Loucy (cell line): ENCODE measurements around the gene TTC39B.

ENCODE experiments used
- H2AFZ ChIP-seq: fragments of 200-600 bp; sonication (generic); 2 replicates; pipeline ENCODE4 v1.6.0; 2016; ENCODE audit warnings: antibody characterized with exemption, mild to moderate bottlenecking, low read length, moderate library complexity
- H3F3A ChIP-seq: fragments of 200-600 bp; 2 replicates; pipeline ENCODE4 v1.6.0; 2016; ENCODE audit warnings: antibody characterized with exemption, low read depth, mild to moderate bottlenecking
- H3K27me3 ChIP-seq: fragments of 200-600 bp; sonication (generic); 2 replicates; pipeline ENCODE4 v1.6.1; 2014; ENCODE audit warnings: low read length, mild to moderate bottlenecking; ENCODE audit not compliant: insufficient read depth, poor library complexity, severe bottlenecking
- H3K36me3 ChIP-seq: fragments of 200-600 bp; sonication (generic); 2 replicates; pipeline ENCODE4 v1.6.1; 2016; ENCODE audit warnings: low read length; ENCODE audit not compliant: insufficient read depth
- H3K4me1 ChIP-seq: fragments of 200-600 bp; sonication (generic); 2 replicates; pipeline ENCODE4 v1.5.1; 2014; ENCODE audit warnings: low read length, mild to moderate bottlenecking; ENCODE audit not compliant: insufficient read depth, poor library complexity, severe bottlenecking
- H3K4me2 ChIP-seq: fragments of 200-600 bp; sonication (generic); 2 replicates; pipeline ENCODE4 v1.6.0; 2014; ENCODE audit warnings: antibody characterized with exemption, low read length, low read depth, mild to moderate bottlenecking; ENCODE audit not compliant: poor library complexity, severe bottlenecking
- H3K4me3 ChIP-seq: fragments of 200-600 bp; sonication (generic); 2 replicates; pipeline ENCODE4 v1.5.1; 2014; ENCODE audit warnings: low read length, mild to moderate bottlenecking, mixed read lengths; ENCODE audit not compliant: poor library complexity, severe bottlenecking
- H3K79me2 ChIP-seq: fragments of 200-600 bp; sonication (generic); 2 replicates; pipeline ENCODE4 v1.6.1; 2014; ENCODE audit warnings: low read length; ENCODE audit not compliant: insufficient read depth
- H3K9ac ChIP-seq: fragments of 200-600 bp; sonication (generic); 2 replicates; pipeline ENCODE4 v1.6.0; 2014; ENCODE audit warnings: mild to moderate bottlenecking, low read depth, low read length, moderate library complexity; ENCODE audit not compliant: poor library complexity, severe bottlenecking
- H3K9me2 ChIP-seq: fragments of 200-600 bp; sonication (generic); replicated peaks from 2 replicates; pipeline ENCODE4 v1.6.1; 2016; ENCODE audit warnings: low read depth, low read length, mixed read lengths
- H3K9me3 ChIP-seq: fragments of 200-600 bp; sonication (generic); 2 replicates; pipeline ENCODE4 v1.6.1; 2014; ENCODE audit warnings: mild to moderate bottlenecking, antibody characterized with exemption, low read length, low read depth; ENCODE audit not compliant: insufficient read depth
- H4K20me1 ChIP-seq: fragments of 200-600 bp; sonication (generic); 2 replicates; pipeline ENCODE4 v1.6.0; 2014; ENCODE audit warnings: antibody characterized with exemption, low read length, mild to moderate bottlenecking; ENCODE audit not compliant: insufficient read depth, poor library complexity, severe bottlenecking
- EZH2phosphoT487 ChIP-seq: fragments of 200-600 bp; IDR thresholded peaks from 2 replicates; pipeline ENCODE4 v1.6.1; 2018; ENCODE audit warnings: antibody characterized with exemption, mild to moderate bottlenecking, moderate library complexity, borderline replicate concordance
- TF ChIP-seq, protein P1 (sequence below): fragments of 200-600 bp; sonication (generic); conservative IDR thresholded peaks from 2 replicates; pipeline ENCODE4 v1.5.1; 2014; ENCODE audit warnings: mild to moderate bottlenecking, antibody characterized with exemption, low read length

TTC39B gene

DNA sequence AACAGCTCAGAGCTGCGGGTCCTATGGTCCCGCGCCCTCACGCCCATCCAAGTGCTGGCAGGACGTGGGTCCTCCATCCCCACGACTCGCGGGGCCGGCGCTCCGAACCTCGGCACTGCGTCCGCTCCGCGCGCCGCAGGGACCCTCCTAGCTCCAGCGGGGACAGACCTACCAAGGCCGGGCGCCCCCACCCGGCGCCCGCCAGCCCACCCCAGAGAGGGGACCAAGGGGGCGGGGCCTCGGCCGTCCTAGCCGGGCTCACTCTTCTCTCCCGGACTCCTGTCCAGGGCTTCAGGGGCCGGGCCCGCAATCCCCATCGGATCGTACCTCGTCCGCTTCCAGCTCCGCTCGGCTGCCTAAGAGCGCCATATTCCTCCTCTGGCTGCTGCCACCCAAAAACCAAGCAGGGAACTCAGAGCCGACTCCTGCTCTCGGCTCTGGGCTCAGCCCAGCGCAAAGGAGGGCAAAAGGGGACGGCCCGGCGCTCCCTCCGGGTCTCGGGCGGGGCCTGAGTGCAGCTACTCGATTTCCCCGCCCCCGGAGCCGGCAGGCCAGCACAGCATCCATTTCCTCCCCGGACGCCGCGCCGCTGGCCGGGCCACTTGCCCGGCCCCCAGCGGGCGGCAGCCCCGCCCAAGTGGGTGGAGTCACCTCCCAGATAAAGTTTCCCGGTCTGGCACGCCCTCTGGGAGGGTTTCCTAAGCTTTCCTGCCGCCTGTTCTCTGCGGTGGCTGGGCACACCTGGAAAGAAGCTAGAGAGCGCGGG is at the start of gene TTC39B:
Gene TTC39B (minus strand): TSS at position 460 of the 766 bp plus-strand sequence. CDS start 91 bp downstream, at position 369.
- peaks cover 28% of the 10 kb centered on the region for H3K4me1 ChIP-seq

DNA sequence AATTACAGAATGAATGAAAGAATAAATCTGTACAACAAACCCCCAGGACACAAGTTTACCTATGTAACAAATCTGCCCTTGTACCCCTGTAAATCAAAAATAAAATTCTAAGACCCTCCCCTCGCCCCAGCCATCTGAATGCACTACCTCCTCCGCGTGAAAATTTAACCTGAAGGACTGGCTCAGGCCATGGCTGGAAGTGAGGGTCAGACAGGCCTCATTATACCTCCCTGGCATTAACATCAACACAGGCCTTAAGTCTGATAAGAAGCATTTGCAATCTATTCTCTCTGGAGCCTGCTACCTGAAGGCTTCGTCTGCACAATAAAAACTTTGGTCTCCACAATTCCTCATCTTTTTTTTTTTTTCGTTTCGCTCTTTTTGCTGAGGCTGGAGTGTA is 48.7 kb upstream of the TTC39B start:
- Histone ChIP-seq H3K4me1 (peaks cover 30% of the 10 kb centered on the region), H3K36me3 (no peaks in the 10 kb centered on the region), H3K79me2 (no peaks in the 10 kb centered on the region), H3K9me2 (no peaks in the 10 kb centered on the region), H3K4me2 (peak overlapping the region; percentile 46), H3K4me3 (no peak overlapping the region), H3K9ac (no peak overlapping the region), H4K20me1 (no peaks in the 10 kb centered on the region), H2AFZ (no peak overlapping the region), H3K27me3 (no peaks in the 10 kb centered on the region), H3F3A (0 out of 2 replicates have a peak, but pooled peaks cover 4% of the 10 kb centered on the region), H3K9me3 (no peaks in the 10 kb centered on the region)
- TF ChIP-seq, protein P1, sequence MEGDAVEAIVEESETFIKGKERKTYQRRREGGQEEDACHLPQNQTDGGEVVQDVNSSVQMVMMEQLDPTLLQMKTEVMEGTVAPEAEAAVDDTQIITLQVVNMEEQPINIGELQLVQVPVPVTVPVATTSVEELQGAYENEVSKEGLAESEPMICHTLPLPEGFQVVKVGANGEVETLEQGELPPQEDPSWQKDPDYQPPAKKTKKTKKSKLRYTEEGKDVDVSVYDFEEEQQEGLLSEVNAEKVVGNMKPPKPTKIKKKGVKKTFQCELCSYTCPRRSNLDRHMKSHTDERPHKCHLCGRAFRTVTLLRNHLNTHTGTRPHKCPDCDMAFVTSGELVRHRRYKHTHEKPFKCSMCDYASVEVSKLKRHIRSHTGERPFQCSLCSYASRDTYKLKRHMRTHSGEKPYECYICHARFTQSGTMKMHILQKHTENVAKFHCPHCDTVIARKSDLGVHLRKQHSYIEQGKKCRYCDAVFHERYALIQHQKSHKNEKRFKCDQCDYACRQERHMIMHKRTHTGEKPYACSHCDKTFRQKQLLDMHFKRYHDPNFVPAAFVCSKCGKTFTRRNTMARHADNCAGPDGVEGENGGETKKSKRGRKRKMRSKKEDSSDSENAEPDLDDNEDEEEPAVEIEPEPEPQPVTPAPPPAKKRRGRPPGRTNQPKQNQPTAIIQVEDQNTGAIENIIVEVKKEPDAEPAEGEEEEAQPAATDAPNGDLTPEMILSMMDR, result no peak

More for the DNA sequence above, at the start of gene TTC39B:
- Histone ChIP-seq H3K4me2 (peak within 1 kb of the TSS; percentile 74), H3F3A (peaks cover 4% of the 10 kb centered on the region; the same call in 1 of the 2 replicates), H2AFZ (peak within 1 kb of the TSS; percentile 69), H3K9me3 (no peaks in the 10 kb centered on the region), H4K20me1 (no peaks in the 10 kb centered on the region), H3K4me3 (peak within 1 kb of the TSS; percentile 89), H3K9me2 (no peaks in the 10 kb centered on the region), H3K27me3 (no peaks in the 10 kb centered on the region), H3K9ac (peak within 1 kb of the TSS; percentile 69), H3K36me3 (no peaks in the 10 kb centered on the region), H3K79me2 (peaks cover 27% of the 10 kb centered on the region; the same call in 1 of the 2 replicates)
- TF ChIP-seq, protein P1, result no peak; the same call in 1 of the 2 replicates
- no peak for TF ChIP-seq EZH2phosphoT487

DNA sequence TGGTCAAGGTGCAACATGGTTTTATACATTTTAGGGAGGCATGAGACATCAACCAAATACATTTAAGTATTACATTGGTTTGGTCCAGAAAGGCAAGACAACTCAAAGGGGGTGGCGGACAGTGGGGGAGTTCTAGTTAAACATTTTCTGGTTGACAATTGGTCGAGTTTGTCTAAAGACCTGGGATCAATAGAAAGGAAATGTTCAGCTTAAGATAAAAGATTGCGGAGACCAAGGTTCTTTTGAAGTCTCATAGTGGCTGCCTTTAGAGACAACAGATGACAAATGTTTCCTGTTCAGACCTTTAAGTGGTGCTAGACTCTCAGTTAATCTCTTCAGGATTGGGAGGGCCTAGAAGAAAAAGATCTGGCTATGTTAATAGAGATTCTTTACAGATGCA is 47.7 kb upstream of the TTC39B start:
- Histone ChIP-seq H3K9me2 (no peaks in the 10 kb centered on the region), H2AFZ (no peak overlapping the region), H3K79me2 (no peaks in the 10 kb centered on the region), H3F3A (0 out of 2 replicates have a peak, but pooled peaks cover 4% of the 10 kb centered on the region), H3K9ac (no peak overlapping the region), H3K4me3 (no peak overlapping the region), H3K27me3 (no peaks in the 10 kb centered on the region), H3K9me3 (no peaks in the 10 kb centered on the region), H3K36me3 (no peaks in the 10 kb centered on the region), H3K4me2 (peak overlapping the region; percentile 46), H3K4me1 (peaks cover 34% of the 10 kb centered on the region), H4K20me1 (no peaks in the 10 kb centered on the region)
- TF ChIP-seq, protein P1, result peak; percentile 35
- TF ChIP-seq EZH2phosphoT487, result no peak
